GM12878 (cell line): ENCODE results near the gene CDK5R2. TPM values are rescaled to one million over a fixed set of nuclear protein-coding genes. Genes with fewer than 3 reads are reported as not detected.

Experiments used
- ATAC-seq: fragments of 200-7000 bp; cut with Tn5 transposase; 3 replicates; pipeline ENCODE4 v1.9.1; 2020; ENCODE audit warnings: mild to moderate bottlenecking, moderate library complexity
- BruUV-seq: library from RNA; stranded (reverse); fragments of 400-500 nt; replicated peaks from 2 replicates; lab custom pipeline; 2021; lab: Mats Ljungman, UMichigan
- CTCF ChIA-PET: fragments of 300-600 bp; sonication (Branson Sonifier 250); formaldehyde crosslinking; extraction: SDS; loops from one replicate; lab custom pipeline; 2021; ENCODE audit warnings: inconsistent platforms; lab: Yijun Ruan, JAX
- POLR2A ChIA-PET: fragments of 350-600 bp; formaldehyde crosslinking; extraction: SDS; loops from one replicate; lab custom pipeline; 2021; ENCODE audit warnings: inconsistent platforms; lab: Charles Lee
- RAD21 ChIA-PET: fragments of 300-600 bp; sonication (Branson Sonifier 250); formaldehyde crosslinking; loops from one replicate; lab custom pipeline; 2023; ENCODE audit warnings: antibody characterized with exemption; ENCODE audit not compliant: unreplicated experiment; lab: Charles Lee
- SMC1A ChIA-PET: fragments of 300-600 bp; sonication (Branson Sonifier 250); formaldehyde crosslinking; loops from one replicate; lab custom pipeline; 2023; ENCODE audit not compliant: unreplicated experiment, uncharacterized antibody; lab: Charles Lee
- DNase-seq: peaks from one replicate; pipeline ENCODE4 v3.0.0-alpha.2; 2011; ENCODE audit warnings: low read depth, low spot score
- FAIRE-seq: peaks from 3 replicates; lab custom pipeline; 2011; peaks lifted over from hg19 to GRCh38; lab: Jason Lieb, UNC
- H2AFZ ChIP-seq: 2 replicates; pipeline ENCODE4 v1.6.0; 2011; ENCODE audit warnings: low read depth, low read length, control low read depth; ENCODE audit not compliant: control insufficient read depth
- H3K27ac ChIP-seq: 2 replicates; pipeline ENCODE4 v1.5.1; 2011; ENCODE audit warnings: control low read depth; ENCODE audit not compliant: control insufficient read depth, insufficient read depth
- H3K27me3 ChIP-seq, 2 experiments: replicated peaks in 1 of 2; 2 replicates each; pipeline versions ENCODE4 v1.6.0 to v1.6.1; 2011; ENCODE audit warnings: low read length in 1 of 2; ENCODE audit not compliant: control insufficient read depth in 2 of 2, insufficient read depth in 2 of 2
- H3K36me3 ChIP-seq, 2 experiments: 2 replicates each; pipeline ENCODE4 v1.5.1; 2011; ENCODE audit warnings: low read length in 1 of 2; ENCODE audit not compliant: control insufficient read depth in 2 of 2, insufficient read depth in 2 of 2
- H3K4me1 ChIP-seq: 2 replicates; pipeline ENCODE4 v1.6.1; 2011; ENCODE audit warnings: mild to moderate bottlenecking, low read length, moderate library complexity, mixed read lengths; ENCODE audit not compliant: control insufficient read depth, insufficient read depth
- H3K4me2 ChIP-seq: 2 replicates; pipeline ENCODE4 v1.6.0; 2011; ENCODE audit warnings: control low read depth; ENCODE audit not compliant: control insufficient read depth, insufficient read depth
- H3K4me3 ChIP-seq: fragments of 200-600 bp; sonication (generic); 2 replicates; pipeline ENCODE4 v1.5.1; 2016
- H3K79me2 ChIP-seq: 2 replicates; pipeline ENCODE4 v1.6.0; 2011; ENCODE audit warnings: low read length; ENCODE audit not compliant: control insufficient read depth, insufficient read depth
- H3K9ac ChIP-seq: 2 replicates; pipeline ENCODE4 v1.8.0; 2011; ENCODE audit warnings: low read length, control low read depth, mixed read lengths; ENCODE audit not compliant: control insufficient read depth, insufficient read depth
- H3K9me3 ChIP-seq: replicated peaks from 3 replicates; pipeline ENCODE4 v1.5.1; 2011; ENCODE audit warnings: mild to moderate bottlenecking, low read length; ENCODE audit not compliant: control insufficient read depth, insufficient read depth
- H4K20me1 ChIP-seq: 2 replicates; pipeline ENCODE4 v1.6.0; 2011; ENCODE audit not compliant: control insufficient read depth, insufficient read depth
- BACH1 ChIP-seq: fragments of 450-650 bp; IDR thresholded peaks from 2 replicates; pipeline ENCODE4 v1.6.1; 2017; ENCODE audit warnings: mild to moderate bottlenecking, borderline replicate concordance
- CHD1 ChIP-seq: IDR thresholded peaks from 2 replicates; pipeline ENCODE4 v1.6.1; 2012; ENCODE audit warnings: low read depth, low read length, improper control_type of control experiment
- CREB1 ChIP-seq: IDR thresholded peaks from 2 replicates; pipeline ENCODE4 v1.6.1; 2012; ENCODE audit warnings: low read depth, mild to moderate bottlenecking, inconsistent platforms
- HDGF ChIP-seq: fragments of 450-650 bp; IDR thresholded peaks from 2 replicates; pipeline ENCODE4 v1.6.1; 2016; ENCODE audit warnings: antibody characterized with exemption
- MEF2A ChIP-seq: IDR thresholded peaks from 2 replicates; pipeline ENCODE4 v1.6.1; 2011; ENCODE audit warnings: low read depth, mild to moderate bottlenecking, low read length, moderate library complexity; ENCODE audit not compliant: insufficient read depth
- STAT3 ChIP-seq: IDR thresholded peaks from 2 replicates; pipeline ENCODE4 v1.6.1; 2011; ENCODE audit warnings: low read depth, low read length, improper control_type of control experiment
- ZZZ3 ChIP-seq: IDR thresholded peaks from 2 replicates; pipeline ENCODE4 v1.6.1; 2011; ENCODE audit warnings: low read depth; ENCODE audit not compliant: control insufficient read depth, insufficient read length
- WGBS: methylation state at CpG from one replicate; pipeline ENCODE4 v1.1.6; 2016; ENCODE audit warnings: low lambda C conversion rate; ENCODE audit not compliant: insufficient replicate concordance, insufficient coverage; ENCODE audit errors: missing lambda C conversion rate; 5-methylcytosine and 5-hydroxymethylcytosine counted together
- in situ Hi-C: fragments of 300-500 bp; cut with MboI; formaldehyde crosslinking; loops from 9 replicates; pipeline ENCODE4 v1.14.3; 2018; ENCODE audit warnings: mixed read lengths
- intact Hi-C: fragments of 100-400 bp; cut with micrococcal nuclease; formaldehyde crosslinking; loops from one replicate; pipeline ENCODE4 v1.14.2; 2022; ENCODE audit not compliant: unreplicated experiment
- polyA plus RNA-seq, 11 experiments: library from polyadenylated mRNA; depleted of rRNA in 4 of 11; unstranded in 6 of 11; stranded (reverse) in 5 of 11; fragments of >200 nt; fragmentation: Nextera tagmentation in 4 of 11; fragmentation: Illumina TruSeq in 1 of 11; extraction: Ambion mirVana in 4 of 11; extraction: Trizol in 1 of 11; gene quantifications; 1 replicate in 1 of 11; 2 replicates in 10 of 11; pipeline versions ENCODE4 v1.2.1 to v1.2.3, GENCODE V29; 2011 to 2016; ENCODE audit warnings: inconsistent platforms in 2 of 11, missing spikeins in 2 of 11, low read depth in 1 of 11
- total RNA-seq, 4 experiments: library from RNA; depleted of rRNA in 3 of 4; stranded (reverse); fragments of >200 nt in 3 of 4; fragmentation: Illumina TruSeq in 1 of 4; extraction: Trizol in 1 of 4; gene quantifications; 2 replicates each; pipeline versions ENCODE4 v1.2.1 to v1.2.3, GENCODE V29; 2013 to 2021
- TF ChIP-seq, protein P1 (sequence below), 3 experiments: IDR thresholded peaks in 2 of 3; conservative IDR thresholded peaks in 1 of 3; 2 replicates each; pipeline ENCODE4 v1.5.1; 2011; ENCODE audit warnings: low read depth in 3 of 3, low read length in 3 of 3, mild to moderate bottlenecking in 3 of 3, control low read depth in 2 of 3, moderate library complexity in 2 of 3, inconsistent platforms in 1 of 3, mixed read lengths in 1 of 3; ENCODE audit not compliant: control insufficient read depth in 2 of 3, insufficient read depth in 1 of 3; ENCODE audit errors: extremely low read depth in 1 of 3
- TF ChIP-seq, protein P2 (sequence below): IDR thresholded peaks from 2 replicates; pipeline ENCODE4 v1.6.1; 2012; ENCODE audit warnings: mild to moderate bottlenecking, low read depth, low read length
- TF ChIP-seq, protein P3 (sequence below): fragments of 450-650 bp; formaldehyde crosslinking; IDR thresholded peaks from 2 replicates; pipeline ENCODE4 v1.4.0; 2022; ENCODE audit warnings: mild to moderate bottlenecking, moderate library complexity

Gene CDK5R2
- total and polyA plus RNA-seq, 10 of the 15 experiments (the other 5 are each of a cell fraction or from before 2014, with no cell fraction given) = not detected

DNA sequence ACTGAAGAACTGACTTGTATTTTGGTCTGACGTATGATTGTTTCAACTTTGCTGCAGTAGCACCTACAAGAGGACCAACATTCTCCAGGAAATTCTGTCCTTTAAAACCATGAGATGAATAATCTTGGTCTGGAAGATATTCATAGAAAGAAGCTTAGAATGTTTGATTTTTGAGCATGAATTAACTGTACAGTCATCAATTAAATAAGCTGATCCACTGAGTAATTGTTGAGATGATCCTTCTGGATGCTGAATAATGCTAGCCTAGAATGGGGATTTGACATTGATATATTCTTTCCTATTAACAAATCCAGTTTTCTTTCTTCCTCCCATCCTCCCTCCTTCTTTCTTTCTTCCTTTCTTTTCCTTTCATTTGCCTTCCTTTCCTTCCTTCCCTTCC lies 39.0 kb upstream of the CDK5R2 start:
- ATAC-seq (no peak), DNase-seq (no peak), FAIRE-seq (no peak)
- Histone ChIP-seq H3K4me1 (no peaks in the 10 kb centered on the region), H3K9ac (no peak overlapping the region), H3K36me3 (no peaks in the 10 kb centered on the region), H3K27me3 (no peaks in the 10 kb centered on the region; a peak in 1 of 4 replicates), H2AFZ (no peak overlapping the region), H4K20me1 (no peaks in the 10 kb centered on the region), H3K4me3 (no peak overlapping the region), H3K9me3 (peaks cover 9% of the 10 kb centered on the region; the same call in 1 of the 3 replicates), H3K27ac (no peak overlapping the region), H3K4me2 (no peak overlapping the region), H3K79me2 (no peaks in the 10 kb centered on the region)
- WGBS = 94% methylated on average over 1 of the region's 1 CpG
- in situ Hi-C loops = no loop called here
- ChIA-PET POLR2A (no interaction called here), RAD21 (no interaction called here), SMC1A (interaction anchor here (0.7 kb wide), 1 partner anchor 11 kb away, joined by 3 read pairs; no protein-coding TSS in a partner anchor), CTCF (interaction anchor here (1.0 kb wide), 1 partner anchor 44 kb away, joined by 3 read pairs; no protein-coding TSS in a partner anchor)
- no peak for TF ChIP-seq HDGF
- TF ChIP-seq STAT3 = no peak
- TF ChIP-seq, protein P1, sequence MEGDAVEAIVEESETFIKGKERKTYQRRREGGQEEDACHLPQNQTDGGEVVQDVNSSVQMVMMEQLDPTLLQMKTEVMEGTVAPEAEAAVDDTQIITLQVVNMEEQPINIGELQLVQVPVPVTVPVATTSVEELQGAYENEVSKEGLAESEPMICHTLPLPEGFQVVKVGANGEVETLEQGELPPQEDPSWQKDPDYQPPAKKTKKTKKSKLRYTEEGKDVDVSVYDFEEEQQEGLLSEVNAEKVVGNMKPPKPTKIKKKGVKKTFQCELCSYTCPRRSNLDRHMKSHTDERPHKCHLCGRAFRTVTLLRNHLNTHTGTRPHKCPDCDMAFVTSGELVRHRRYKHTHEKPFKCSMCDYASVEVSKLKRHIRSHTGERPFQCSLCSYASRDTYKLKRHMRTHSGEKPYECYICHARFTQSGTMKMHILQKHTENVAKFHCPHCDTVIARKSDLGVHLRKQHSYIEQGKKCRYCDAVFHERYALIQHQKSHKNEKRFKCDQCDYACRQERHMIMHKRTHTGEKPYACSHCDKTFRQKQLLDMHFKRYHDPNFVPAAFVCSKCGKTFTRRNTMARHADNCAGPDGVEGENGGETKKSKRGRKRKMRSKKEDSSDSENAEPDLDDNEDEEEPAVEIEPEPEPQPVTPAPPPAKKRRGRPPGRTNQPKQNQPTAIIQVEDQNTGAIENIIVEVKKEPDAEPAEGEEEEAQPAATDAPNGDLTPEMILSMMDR (IDR thresholded peaks at IDR 0.05 in 2 of 3, conservative IDR thresholded peaks at IDR 0.05 in 1 of 3; ENCODE audit: control insufficient read depth in 2 of 3, extremely low read depth in 1 of 3, insufficient read depth in 1 of 3, low read depth in 3 of 3, low read length in 3 of 3) = no peak
- TF ChIP-seq, protein P2, sequence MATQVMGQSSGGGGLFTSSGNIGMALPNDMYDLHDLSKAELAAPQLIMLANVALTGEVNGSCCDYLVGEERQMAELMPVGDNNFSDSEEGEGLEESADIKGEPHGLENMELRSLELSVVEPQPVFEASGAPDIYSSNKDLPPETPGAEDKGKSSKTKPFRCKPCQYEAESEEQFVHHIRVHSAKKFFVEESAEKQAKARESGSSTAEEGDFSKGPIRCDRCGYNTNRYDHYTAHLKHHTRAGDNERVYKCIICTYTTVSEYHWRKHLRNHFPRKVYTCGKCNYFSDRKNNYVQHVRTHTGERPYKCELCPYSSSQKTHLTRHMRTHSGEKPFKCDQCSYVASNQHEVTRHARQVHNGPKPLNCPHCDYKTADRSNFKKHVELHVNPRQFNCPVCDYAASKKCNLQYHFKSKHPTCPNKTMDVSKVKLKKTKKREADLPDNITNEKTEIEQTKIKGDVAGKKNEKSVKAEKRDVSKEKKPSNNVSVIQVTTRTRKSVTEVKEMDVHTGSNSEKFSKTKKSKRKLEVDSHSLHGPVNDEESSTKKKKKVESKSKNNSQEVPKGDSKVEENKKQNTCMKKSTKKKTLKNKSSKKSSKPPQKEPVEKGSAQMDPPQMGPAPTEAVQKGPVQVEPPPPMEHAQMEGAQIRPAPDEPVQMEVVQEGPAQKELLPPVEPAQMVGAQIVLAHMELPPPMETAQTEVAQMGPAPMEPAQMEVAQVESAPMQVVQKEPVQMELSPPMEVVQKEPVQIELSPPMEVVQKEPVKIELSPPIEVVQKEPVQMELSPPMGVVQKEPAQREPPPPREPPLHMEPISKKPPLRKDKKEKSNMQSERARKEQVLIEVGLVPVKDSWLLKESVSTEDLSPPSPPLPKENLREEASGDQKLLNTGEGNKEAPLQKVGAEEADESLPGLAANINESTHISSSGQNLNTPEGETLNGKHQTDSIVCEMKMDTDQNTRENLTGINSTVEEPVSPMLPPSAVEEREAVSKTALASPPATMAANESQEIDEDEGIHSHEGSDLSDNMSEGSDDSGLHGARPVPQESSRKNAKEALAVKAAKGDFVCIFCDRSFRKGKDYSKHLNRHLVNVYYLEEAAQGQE = no peak
- TF ChIP-seq CREB1 = no peak
- TF ChIP-seq CHD1 = no peak
- no peak for TF ChIP-seq ZZZ3
- TF ChIP-seq MEF2A = no peak
- no peak for TF ChIP-seq BACH1
- TF ChIP-seq, protein P3, sequence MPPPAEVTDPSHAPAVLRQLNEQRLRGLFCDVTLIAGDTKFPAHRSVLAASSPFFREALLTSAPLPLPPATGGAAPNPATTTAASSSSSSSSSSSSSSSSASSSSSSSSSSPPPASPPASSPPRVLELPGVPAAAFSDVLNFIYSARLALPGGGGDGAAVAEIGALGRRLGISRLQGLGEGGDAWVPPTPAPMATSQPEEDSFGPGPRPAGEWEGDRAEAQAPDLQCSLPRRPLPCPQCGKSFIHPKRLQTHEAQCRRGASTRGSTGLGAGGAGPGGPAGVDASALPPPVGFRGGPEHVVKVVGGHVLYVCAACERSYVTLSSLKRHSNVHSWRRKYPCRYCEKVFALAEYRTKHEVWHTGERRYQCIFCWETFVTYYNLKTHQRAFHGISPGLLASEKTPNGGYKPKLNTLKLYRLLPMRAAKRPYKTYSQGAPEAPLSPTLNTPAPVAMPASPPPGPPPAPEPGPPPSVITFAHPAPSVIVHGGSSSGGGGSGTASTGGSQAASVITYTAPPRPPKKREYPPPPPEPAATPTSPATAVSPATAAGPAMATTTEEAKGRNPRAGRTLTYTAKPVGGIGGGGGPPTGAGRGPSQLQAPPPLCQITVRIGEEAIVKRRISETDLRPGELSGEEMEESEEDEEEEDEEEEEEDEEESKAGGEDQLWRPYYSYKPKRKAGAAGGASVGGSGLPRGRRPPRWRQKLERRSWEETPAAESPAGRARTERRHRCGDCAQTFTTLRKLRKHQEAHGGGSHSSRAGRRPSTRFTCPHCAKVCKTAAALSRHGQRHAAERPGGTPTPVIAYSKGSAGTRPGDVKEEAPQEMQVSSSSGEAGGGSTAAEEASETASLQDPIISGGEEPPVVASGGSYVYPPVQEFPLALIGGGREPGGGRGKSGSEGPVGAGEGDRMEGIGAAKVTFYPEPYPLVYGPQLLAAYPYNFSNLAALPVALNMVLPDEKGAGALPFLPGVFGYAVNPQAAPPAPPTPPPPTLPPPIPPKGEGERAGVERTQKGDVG (CRISPR knock-in tag) = no peak
- no TSS peak for BruUV-seq
- intact Hi-C loops = no loop called here
